Breast epithelium (tissue), 4 donors: Measurements from ENCODE around the gene CEP131. TPM values are rescaled to one million over a fixed set of nuclear protein-coding genes. Genes with fewer than 3 reads are reported as not detected.

Experiments
- DNase-seq, 2 donors: peaks; one replicate each; pipeline ENCODE4 v3.0.0-alpha.2; 2019; ENCODE audit warnings: low spot score in 2 of 2
- H3K27ac ChIP-seq, 2 donors: fragments of 200-600 bp; sonication (generic) in 1 of 2; one replicate each; pipeline ENCODE4 v1.5.1; 2016 to 2019; ENCODE audit warnings: mild to moderate bottlenecking in 1 of 2
- H3K27me3 ChIP-seq, 2 donors: fragments of 200-600 bp; sonication (generic) in 1 of 2; one replicate each; pipeline versions ENCODE4 v1.5.1 to v1.6.0; 2017 to 2019; ENCODE audit warnings: control low read depth in 1 of 2, mild to moderate bottlenecking in 1 of 2
- H3K36me3 ChIP-seq: fragments of 200-600 bp; one replicate; pipeline ENCODE4 v1.5.1; 2019
- H3K4me1 ChIP-seq, 2 donors: fragments of 200-600 bp; sonication (generic); one replicate each; pipeline ENCODE4 v1.5.1; 2016 to 2019; ENCODE audit warnings: control low read depth in 1 of 2
- H3K4me3 ChIP-seq, 3 donors: fragments of 200-600 bp; sonication (generic); 1 replicate in 2 of 3; 2 replicates in 1 of 3; pipeline ENCODE4 v1.5.1; 2016 to 2019; ENCODE audit warnings: mild to moderate bottlenecking in 3 of 3, moderate library complexity in 2 of 3
- H3K9me3 ChIP-seq, 2 donors: fragments of 200-600 bp; sonication (generic) in 1 of 2; one replicate each; pipeline ENCODE4 v1.5.1; 2016 to 2019; ENCODE audit warnings: control low read depth in 1 of 2
- POLR2A ChIP-seq: fragments of 450-650 bp; IDR thresholded peaks from one replicate; pipeline ENCODE4 v1.6.1; 2016; ENCODE audit warnings: antibody characterized with exemption, mild to moderate bottlenecking, moderate library complexity
- POLR2AphosphoS5 ChIP-seq, 3 donors: sonication (generic); formaldehyde crosslinking; IDR thresholded peaks; one replicate each; pipeline ENCODE4 v1.6.1; 2017; ENCODE audit warnings: antibody characterized with exemption in 3 of 3
- intact Hi-C: fragments of 100-400 bp; cut with DNase I; formaldehyde crosslinking; loops from one replicate; pipeline ENCODE4 v1.15.1; 2023; ENCODE audit warnings: low total_unique reads
- total RNA-seq, 3 donors: library from RNA; depleted of rRNA; stranded (reverse); fragments of >200 nt; gene quantifications; one replicate each; pipeline ENCODE4 v1.1.0, GENCODE V29; 2016
- TF ChIP-seq, protein P1 (sequence below), 3 donors: fragments of 450-650 bp; IDR thresholded peaks; one replicate each; pipeline ENCODE4 v1.5.1; 2016 to 2017; ENCODE audit warnings: antibody characterized with exemption in 3 of 3, mild to moderate bottlenecking in 3 of 3, moderate library complexity in 3 of 3

The CEP131 gene
- total RNA-seq, 3 donors from 2014 or later = 6.9 to 12.8 (median 9.7) TPM

DNA sequence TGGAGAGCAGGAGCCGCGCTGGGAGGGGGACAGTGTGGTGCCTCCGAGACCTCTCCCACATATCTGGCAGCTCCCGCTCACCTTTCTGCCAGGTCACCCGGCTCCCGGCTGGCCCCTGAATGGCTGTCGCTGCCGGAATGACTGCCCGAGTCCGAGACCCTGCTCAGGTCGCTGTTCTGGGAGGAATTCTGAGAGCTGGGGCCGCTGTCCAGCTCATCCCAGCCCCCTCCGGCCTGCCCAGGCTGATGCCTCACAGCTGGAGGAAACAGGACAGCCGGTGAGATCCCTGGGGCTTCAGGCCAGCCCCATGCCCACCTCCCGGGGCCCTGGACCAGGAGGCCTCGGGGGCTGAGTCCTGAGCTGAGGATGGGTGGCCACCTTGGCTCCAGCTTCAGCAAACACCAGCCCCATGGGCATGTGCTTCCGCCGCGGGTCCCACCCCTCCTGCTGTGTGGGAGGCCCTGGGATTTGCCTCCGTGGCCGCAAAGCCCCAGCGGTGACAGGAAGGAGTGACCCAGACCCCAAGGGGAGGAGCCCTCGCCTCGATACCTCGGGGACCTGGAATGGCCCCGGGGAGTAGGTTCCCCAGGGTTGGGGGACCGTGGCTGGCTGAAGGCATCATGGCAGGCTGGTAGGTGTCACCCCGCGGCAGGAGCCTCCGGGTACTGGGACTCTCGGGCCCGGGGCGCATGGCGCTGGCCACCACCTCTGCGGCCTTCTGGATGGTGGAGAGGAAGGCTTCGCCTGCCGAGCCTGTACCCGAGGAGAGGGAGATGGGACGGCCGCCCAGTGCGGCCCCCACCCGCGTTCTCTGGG, 9.2 kb upstream of the CEP131 start:
- Histone ChIP-seq H3K36me3 (no peaks in the 10 kb centered on the region), H3K4me1 (peaks cover 0 to 3% of the 10 kb centered on the region in 2 donors), H3K4me3 (no peak overlapping the region), H3K27ac (no peak overlapping the region), H3K9me3 (no peaks in the 10 kb centered on the region), H3K27me3 (no peaks in the 10 kb centered on the region)
- TF ChIP-seq, protein P1, sequence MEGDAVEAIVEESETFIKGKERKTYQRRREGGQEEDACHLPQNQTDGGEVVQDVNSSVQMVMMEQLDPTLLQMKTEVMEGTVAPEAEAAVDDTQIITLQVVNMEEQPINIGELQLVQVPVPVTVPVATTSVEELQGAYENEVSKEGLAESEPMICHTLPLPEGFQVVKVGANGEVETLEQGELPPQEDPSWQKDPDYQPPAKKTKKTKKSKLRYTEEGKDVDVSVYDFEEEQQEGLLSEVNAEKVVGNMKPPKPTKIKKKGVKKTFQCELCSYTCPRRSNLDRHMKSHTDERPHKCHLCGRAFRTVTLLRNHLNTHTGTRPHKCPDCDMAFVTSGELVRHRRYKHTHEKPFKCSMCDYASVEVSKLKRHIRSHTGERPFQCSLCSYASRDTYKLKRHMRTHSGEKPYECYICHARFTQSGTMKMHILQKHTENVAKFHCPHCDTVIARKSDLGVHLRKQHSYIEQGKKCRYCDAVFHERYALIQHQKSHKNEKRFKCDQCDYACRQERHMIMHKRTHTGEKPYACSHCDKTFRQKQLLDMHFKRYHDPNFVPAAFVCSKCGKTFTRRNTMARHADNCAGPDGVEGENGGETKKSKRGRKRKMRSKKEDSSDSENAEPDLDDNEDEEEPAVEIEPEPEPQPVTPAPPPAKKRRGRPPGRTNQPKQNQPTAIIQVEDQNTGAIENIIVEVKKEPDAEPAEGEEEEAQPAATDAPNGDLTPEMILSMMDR (IDR thresholded peaks at IDR 0.05) = no peak
- TF ChIP-seq POLR2A (no peak), POLR2AphosphoS5 (IDR thresholded peaks at IDR 0.05) (no peak)
- intact Hi-C loops = no loop called here
- no peak for DNase-seq

- Histone ChIP-seq H3K27me3 (no peaks in the 10 kb centered on the region), H3K4me1 (no peaks in the 10 kb centered on the region), H3K27ac (no peak overlapping the region), H3K4me3 (no peak overlapping the region), H3K9me3 (no peaks in the 10 kb centered on the region), H3K36me3 (no peaks in the 10 kb centered on the region)
- no peak for DNase-seq
- intact Hi-C loops = no loop called here
- TF ChIP-seq POLR2A (no peak), POLR2AphosphoS5 (IDR thresholded peaks at IDR 0.05) (no peak)
- TF ChIP-seq, protein P1 (IDR thresholded peaks at IDR 0.05) = no peak
Observed at GRCh38 chr17:81231121-81231645, 8.4 kb upstream of the CEP131 start.

- H3K36me3 ChIP-seq = no peaks in the 10 kb centered on the region
- TF ChIP-seq, protein P1 (IDR thresholded peaks at IDR 0.05) = no peak
- TF ChIP-seq POLR2A (no peak), POLR2AphosphoS5 (IDR thresholded peaks at IDR 0.05) (no peak)
- H3K27ac ChIP-seq = no peak overlapping the region
- no peak for DNase-seq
- no peaks in the 10 kb centered on the region for H3K9me3 ChIP-seq
- H3K4me3 ChIP-seq = no peak overlapping the region
- intact Hi-C loops = no loop called here
- H3K27me3 ChIP-seq = no peaks in the 10 kb centered on the region
- H3K4me1 ChIP-seq = no peaks in the 10 kb centered on the region
Observed at GRCh38 chr17:81230043-81230820, 7.5 kb upstream of the CEP131 start.

DNA sequence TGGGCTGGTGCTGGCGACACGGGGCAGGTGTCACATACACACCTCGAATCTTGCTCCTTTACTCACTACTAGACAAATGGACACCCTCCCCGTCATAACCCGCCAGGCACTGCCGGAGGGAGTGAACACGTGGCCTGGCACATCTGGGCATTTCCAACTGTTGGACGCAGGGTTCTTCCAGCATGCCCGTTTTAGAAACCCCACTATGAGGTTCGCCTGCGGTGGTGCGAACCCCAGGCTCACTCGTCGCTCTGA, 6.8 kb upstream of the CEP131 start:
- intact Hi-C loops = no loop called here
- Histone ChIP-seq H3K4me3 (no peak overlapping the region), H3K4me1 (no peaks in the 10 kb centered on the region), H3K27me3 (no peaks in the 10 kb centered on the region), H3K27ac (no peak overlapping the region), H3K36me3 (no peaks in the 10 kb centered on the region), H3K9me3 (no peaks in the 10 kb centered on the region)
- no peak for DNase-seq
- TF ChIP-seq, protein P1 (IDR thresholded peaks at IDR 0.05) = no peak
- TF ChIP-seq POLR2A (no peak), POLR2AphosphoS5 (IDR thresholded peaks at IDR 0.05) (no peak)
